Astrocyte (in vitro differentiated cells and primary cell): ENCODE data around the gene ZNF185. TPM values are rescaled to one million over a fixed set of nuclear protein-coding genes. Genes with fewer than 3 reads are reported as not detected.

Experiments
- DNase-seq: peaks from one replicate; pipeline ENCODE4 v3.0.0-alpha.2; 2010; ENCODE audit warnings: low read depth
- FAIRE-seq: peaks from 2 replicates; lab custom pipeline; 2011; peaks lifted over from hg19 to GRCh38; lab: Jason Lieb, UNC
- H2AFZ ChIP-seq: 2 replicates; pipeline ENCODE4 v1.6.0; 2012; ENCODE audit warnings: low read depth, low read length, inconsistent platforms
- H3K27ac ChIP-seq: 2 replicates; pipeline ENCODE4 v1.5.1; 2011; ENCODE audit warnings: low read depth, low read length, inconsistent platforms
- H3K27me3 ChIP-seq: 2 replicates; pipeline ENCODE4 v1.6.0; 2011; ENCODE audit warnings: low read length, inconsistent platforms; ENCODE audit not compliant: insufficient read depth
- H3K36me3 ChIP-seq: 2 replicates; pipeline ENCODE4 v1.5.1; 2011; ENCODE audit warnings: low read length, inconsistent platforms; ENCODE audit not compliant: insufficient read depth
- H3K4me1 ChIP-seq: 2 replicates; pipeline ENCODE4 v1.5.1; 2011; ENCODE audit warnings: low read length, inconsistent platforms; ENCODE audit not compliant: insufficient read depth
- H3K4me2 ChIP-seq: 2 replicates; pipeline ENCODE4 v1.6.0; 2012; ENCODE audit warnings: low read length, inconsistent platforms
- H3K4me3 ChIP-seq: 2 replicates; pipeline ENCODE4 v1.5.1; 2011; ENCODE audit warnings: low read depth, mild to moderate bottlenecking, low read length, inconsistent platforms; ENCODE audit not compliant: insufficient read depth
- H3K79me2 ChIP-seq: 2 replicates; pipeline ENCODE4 v1.6.0; 2012; ENCODE audit warnings: mild to moderate bottlenecking, low read length, inconsistent platforms; ENCODE audit not compliant: insufficient read depth
- H3K9ac ChIP-seq: 2 replicates; pipeline ENCODE4 v1.6.0; 2012; ENCODE audit warnings: mild to moderate bottlenecking, low read length, inconsistent platforms
- H3K9me3 ChIP-seq: 2 replicates; pipeline ENCODE4 v1.5.1; 2012; ENCODE audit warnings: low read depth, mild to moderate bottlenecking, low read length, inconsistent platforms; ENCODE audit not compliant: insufficient read depth
- H4K20me1 ChIP-seq: 2 replicates; pipeline ENCODE4 v1.6.0; 2012; ENCODE audit warnings: low read length, inconsistent platforms; ENCODE audit not compliant: insufficient read depth
- H3K27ac Mint-ChIP-seq: one replicate; pipeline ENCODE4 v1.8.0; 2021; ENCODE audit warnings: mild to moderate bottlenecking, mixed read lengths; ENCODE audit not compliant: unreplicated experiment
- H3K27me3 Mint-ChIP-seq: one replicate; pipeline ENCODE4 v1.8.0; 2021; ENCODE audit warnings: low read depth, mixed read lengths; ENCODE audit not compliant: unreplicated experiment
- H3K36me3 Mint-ChIP-seq: one replicate; pipeline ENCODE4 v1.8.0; 2021; ENCODE audit warnings: low read depth, mixed read lengths; ENCODE audit not compliant: unreplicated experiment
- H3K4me1 Mint-ChIP-seq: one replicate; pipeline ENCODE4 v1.8.0; 2021; ENCODE audit warnings: low read depth, mixed read lengths; ENCODE audit not compliant: unreplicated experiment
- H3K4me3 Mint-ChIP-seq: one replicate; pipeline ENCODE4 v1.8.0; 2021; ENCODE audit warnings: mild to moderate bottlenecking, moderate library complexity, mixed read lengths; ENCODE audit not compliant: unreplicated experiment
- H3K9me3 Mint-ChIP-seq: one replicate; pipeline ENCODE4 v1.8.0; 2021; ENCODE audit warnings: mild to moderate bottlenecking, mixed read lengths; ENCODE audit not compliant: unreplicated experiment
- CTCF ChIP-seq: IDR thresholded peaks from 2 replicates; pipeline ENCODE4 v1.5.1; 2011; ENCODE audit warnings: low read depth, mild to moderate bottlenecking, inconsistent platforms, low read length, moderate library complexity; ENCODE audit not compliant: insufficient read depth
- EZH2 ChIP-seq: IDR thresholded peaks from 2 replicates; pipeline ENCODE4 v1.6.1; 2012; ENCODE audit warnings: mild to moderate bottlenecking, low read length, inconsistent platforms; ENCODE audit not compliant: insufficient read depth
- total RNA-seq: library from RNA; stranded (reverse); gene quantifications from 2 replicates; pipeline ENCODE4 v1.2.1, GENCODE V29; 2021

The ZNF185 gene
- total RNA-seq, 1 donor from 2014 or later = 16.2 TPM

GRCh38 chrX:152872522-152872921 lies 25.3 kb upstream of the ZNF185 start:
- no peak overlapping the region for H3K27ac Mint-ChIP-seq
- no peaks in the 10 kb centered on the region for H3K4me1 Mint-ChIP-seq
- H3K36me3 Mint-ChIP-seq = peaks cover 1% of the 10 kb centered on the region
- peaks cover 7% of the 10 kb centered on the region for H3K36me3 ChIP-seq
- H3K79me2 ChIP-seq = no peaks in the 10 kb centered on the region
- no peaks in the 10 kb centered on the region for H3K9me3 ChIP-seq
- H3K9me3 Mint-ChIP-seq = no peaks in the 10 kb centered on the region
- H3K27ac ChIP-seq = no peak overlapping the region
- H2AFZ ChIP-seq = no peak overlapping the region
- H3K4me2 ChIP-seq = no peak overlapping the region
- no peaks in the 10 kb centered on the region for H3K4me1 ChIP-seq
- H3K27me3 ChIP-seq = no peaks in the 10 kb centered on the region
- H3K4me3 ChIP-seq = no peak overlapping the region
- TF ChIP-seq EZH2 (no peak), CTCF (no peak)
- H3K9ac ChIP-seq = no peak overlapping the region
- H3K4me3 Mint-ChIP-seq = no peak overlapping the region
- no peak for FAIRE-seq
- H3K27me3 Mint-ChIP-seq = no peaks in the 10 kb centered on the region
- DNase-seq = no peak
- no peaks in the 10 kb centered on the region for H4K20me1 ChIP-seq

- no peaks in the 10 kb centered on the region for H3K9me3 Mint-ChIP-seq
- no peak overlapping the region for H3K27ac Mint-ChIP-seq
- no peaks in the 10 kb centered on the region for H3K27me3 ChIP-seq
- H3K9me3 ChIP-seq = no peaks in the 10 kb centered on the region
- H2AFZ ChIP-seq = no peak overlapping the region
- H3K4me3 Mint-ChIP-seq = no peak overlapping the region
- DNase-seq (no peak), FAIRE-seq (no peak)
- H3K4me1 ChIP-seq = no peaks in the 10 kb centered on the region
- H3K27ac ChIP-seq = no peak overlapping the region
- H3K79me2 ChIP-seq = no peaks in the 10 kb centered on the region
- no peaks in the 10 kb centered on the region for H3K27me3 Mint-ChIP-seq
- H3K36me3 Mint-ChIP-seq = peaks cover 1% of the 10 kb centered on the region
- no peak overlapping the region for H3K4me3 ChIP-seq
- TF ChIP-seq CTCF = no peak
- TF ChIP-seq EZH2 = no peak
- no peak overlapping the region for H3K4me2 ChIP-seq
- no peaks in the 10 kb centered on the region for H4K20me1 ChIP-seq
- peaks cover 6% of the 10 kb centered on the region for H3K36me3 ChIP-seq
- H3K9ac ChIP-seq = no peak overlapping the region
- H3K4me1 Mint-ChIP-seq = no peaks in the 10 kb centered on the region
These were observed 24.5 kb upstream of the ZNF185 start for GRCh38 chrX:152873361-152873760.

GRCh38 chrX:152876931-152877840 lies 20.7 kb upstream of the ZNF185 start:
- H2AFZ ChIP-seq = no peak overlapping the region
- DNase-seq = no peak
- H3K27me3 ChIP-seq = no peaks in the 10 kb centered on the region
- H3K4me3 ChIP-seq = no peak overlapping the region
- no peaks in the 10 kb centered on the region for H3K36me3 Mint-ChIP-seq
- TF ChIP-seq CTCF (no peak), EZH2 (no peak)
- H3K79me2 ChIP-seq = no peaks in the 10 kb centered on the region
- no peaks in the 10 kb centered on the region for H3K4me1 Mint-ChIP-seq
- H3K27ac Mint-ChIP-seq = no peak overlapping the region
- no peak overlapping the region for H3K4me3 Mint-ChIP-seq
- no peaks in the 10 kb centered on the region for H3K9me3 ChIP-seq
- H3K27me3 Mint-ChIP-seq = no peaks in the 10 kb centered on the region
- no peak overlapping the region for H3K9ac ChIP-seq
- no peak overlapping the region for H3K4me2 ChIP-seq
- peak; percentile 13 for FAIRE-seq
- no peaks in the 10 kb centered on the region for H3K36me3 ChIP-seq
- no peak overlapping the region for H3K27ac ChIP-seq
- no peaks in the 10 kb centered on the region for H3K9me3 Mint-ChIP-seq
- no peaks in the 10 kb centered on the region for H3K4me1 ChIP-seq
- no peaks in the 10 kb centered on the region for H4K20me1 ChIP-seq
